ENCODE measurements around the gene CD83. TPM values are rescaled to one million over a fixed set of nuclear protein-coding genes. Genes with fewer than 3 reads are reported as not detected.

The CD83 gene
- total RNA-seq, 1 experiment from 2014 or later, result 7.0 TPM

GRCh38 chr6:14086701-14087100 is 30.9 kb upstream of the CD83 start:
- no peak overlapping the region for H3T11ph ChIP-seq (ENCODE audit: low read length)
- H2BK20ac ChIP-seq (ENCODE audit: low read depth, low read length, poor library complexity, severe bottlenecking), result no peak overlapping the region
- Mint-ChIP-seq H3K36me3 (ENCODE audit: insufficient read depth in 1 of 3, low read depth in 3 of 3) (0 out of 7 replicates have a peak, but pooled peaks cover 0 to 5% (median 4%) of the 10 kb centered on the region in 3 experiments), H3K27ac (no peak overlapping the region), H3K9me3 (peaks cover 4 to 6% of the 10 kb centered on the region in 2 experiments; a peak in 4 of 5 replicates), H3K4me3 (no peak overlapping the region), H3K4me1 (peaks cover 22 to 28% of the 10 kb centered on the region in 2 experiments), H3K27me3 (ENCODE audit: low read depth) (no peaks in the 10 kb centered on the region; the same call in 1 of the 2 replicates)
- no peak overlapping the region for H3K18ac ChIP-seq (ENCODE audit: insufficient read length, low read depth, low read length)
- no peak for DNase-seq
- H3K23me2 ChIP-seq (ENCODE audit: insufficient read length, low read depth, low read length, poor library complexity, severe bottlenecking), result no peaks in the 10 kb centered on the region
- H3K9me3 ChIP-seq (ENCODE audit: control insufficient read depth, low read depth, low read length), result no peaks in the 10 kb centered on the region
- H3K4me2 ChIP-seq (ENCODE audit: insufficient read depth, insufficient read length, low read length), result no peak overlapping the region
- H2BK5ac ChIP-seq (ENCODE audit: insufficient read length, low read length), result no peak overlapping the region
- H3K14ac ChIP-seq (ENCODE audit: insufficient read depth, low read length), result no peak overlapping the region
- no peaks in the 10 kb centered on the region for H4K20me1 ChIP-seq (ENCODE audit: control insufficient read depth, insufficient read depth, insufficient read length)
- no peaks in the 10 kb centered on the region for H3K79me2 ChIP-seq (ENCODE audit: insufficient read depth, low read length)
- no peak overlapping the region for H4K5ac ChIP-seq (ENCODE audit: insufficient read length, low read depth, low read length)
- no peak overlapping the region for H3K27ac ChIP-seq (ENCODE audit: insufficient read length, low read depth, low read length)
- H3K79me1 ChIP-seq (ENCODE audit: insufficient read depth, low read depth, low read length, poor library complexity, severe bottlenecking), result no peaks in the 10 kb centered on the region
- H3K4ac ChIP-seq (ENCODE audit: low read depth, low read length), result no peak overlapping the region
- H2BK12ac ChIP-seq (ENCODE audit: insufficient read length, low read depth, low read length), result no peak overlapping the region
- no peak overlapping the region for H3K9ac ChIP-seq (ENCODE audit: extremely low read depth, insufficient read length, low read length)
- no peak overlapping the region for H3K56ac ChIP-seq (ENCODE audit: insufficient read length, low read depth, low read length)
- H4K91ac ChIP-seq (ENCODE audit: insufficient read length, low read depth, low read length), result no peak overlapping the region
- no peak overlapping the region for H2BK120ac ChIP-seq (ENCODE audit: low read depth, low read length, poor library complexity, severe bottlenecking)
- no peak overlapping the region for H2AK5ac ChIP-seq (ENCODE audit: insufficient read length, low read length)
- no peak overlapping the region for H2AFZ ChIP-seq (ENCODE audit: low read length)
- H3K4me1 ChIP-seq (ENCODE audit: insufficient read depth, low read length), result peaks cover 3% of the 10 kb centered on the region; the same call in 1 of the 2 replicates
- no peak overlapping the region for H3K23ac ChIP-seq (ENCODE audit: insufficient read length, low read depth, low read length)
- no peak overlapping the region for H2BK15ac ChIP-seq (ENCODE audit: low read depth, low read length)
- H3K27me3 ChIP-seq (ENCODE audit: insufficient read depth, low read length), result no peaks in the 10 kb centered on the region
- H4K8ac ChIP-seq (replicated peaks; ENCODE audit: insufficient read length, low read depth, low read length), result no peak overlapping the region
- WGBS (ENCODE audit: extremely low coverage, insufficient read length, low lambda C conversion rate), result no CpG with 5 or more reads among the region's 1 CpG
- no peak for TF ChIP-seq CTCF (conservative IDR thresholded peaks at IDR 0.05)
